ENCODE measurements around the gene CFDP1. TPM values are rescaled to one million over a fixed set of nuclear protein-coding genes. Genes with fewer than 3 reads are reported as not detected.

CFDP1 gene
- total and polyA plus RNA-seq, 2 of the 13 experiments (the other 11 are each of a cell fraction or from before 2014, with no cell fraction given): 78.6 to 153 TPM

- FAIRE-seq: no peak
- WGBS (ENCODE audit: low lambda C conversion rate): 95% methylated on average over 2 of the region's 2 CpGs
These were observed 52.4 kb downstream of the CFDP1 start for GRCh38 chr16:75380870-75381269.

More at GRCh38 chr16:75380870-75381269, 52.4 kb downstream of the CFDP1 start:
- Histone ChIP-seq H3K4me2 (ENCODE audit: low read depth, low read length) (no peak overlapping the region), H2AFZ (ENCODE audit: low read length) (no peak overlapping the region), H3K9me3 (ENCODE audit: low read length) (no peaks in the 10 kb centered on the region), H3K9ac (ENCODE audit: insufficient read depth, low read depth, low read length) (no peak overlapping the region), H3K27ac (ENCODE audit: extremely low read length, insufficient read depth, low read length) (no peak overlapping the region), H3K36me3 (replicated peaks in 1 of 2; ENCODE audit: control insufficient read depth in 1 of 2, insufficient read depth in 2 of 2, low read length in 2 of 2) (peaks cover 12 to 52% of the 10 kb centered on the region in 2 experiments), H3K79me2 (ENCODE audit: insufficient read depth, low read length) (no peaks in the 10 kb centered on the region), H3K27me3 (ENCODE audit: control insufficient read depth in 1 of 2, insufficient read depth in 2 of 2, low read length in 2 of 2) (no peaks in the 10 kb centered on the region), H3K4me1 (ENCODE audit: insufficient read depth, low read length) (peaks cover 13% of the 10 kb centered on the region), H4K20me1 (ENCODE audit: insufficient read depth, low read length) (0 out of 2 replicates have a peak, but pooled peaks cover 3% of the 10 kb centered on the region), H3K4me3 (replicated peaks in 1 of 3; ENCODE audit: insufficient read depth in 1 of 3, low read depth in 2 of 3, low read length in 3 of 3) (no peak overlapping the region)
- DNase-seq (ENCODE audit: low spot score) (no peak), ATAC-seq (no peak)
- BruUV-seq (replicated peaks): no TSS peak
- intact Hi-C loops (cut with micrococcal nuclease; ENCODE audit: unreplicated experiment) (no loop called here), in situ Hi-C loops (cut with HindIII; ENCODE audit: extremely low pct_ligation_motif_present, low pct_unique_long_range_greater_than_20kb) (no loop called here)
- POLR2A ChIA-PET: no interaction called here
- CTCF ChIA-PET (ENCODE audit: low intra/inter-chr PET ratio, low total read pairs): no interaction called here
- TF ChIP-seq MYNN (CRISPR knock-in tag; IDR thresholded peaks at IDR 0.05; ENCODE audit: low read depth) (no peak), ZNF792 (CRISPR knock-in tag; IDR thresholded peaks at IDR 0.05) (no peak), ZNF83 (CRISPR knock-in tag; IDR thresholded peaks at IDR 0.05; ENCODE audit: borderline replicate concordance) (no peak), ZNF12 (CRISPR knock-in tag; IDR thresholded peaks at IDR 0.05) (no peak), ZBTB4 (CRISPR knock-in tag; IDR thresholded peaks at IDR 0.05; ENCODE audit: borderline replicate concordance) (no peak), ATF1 (CRISPR knock-in tag; IDR thresholded peaks at IDR 0.05) (no peak), ZNF496 (CRISPR knock-in tag; IDR thresholded peaks at IDR 0.05; ENCODE audit: insufficient replicate concordance) (no peak), MAF1 (CRISPR knock-in tag; IDR thresholded peaks at IDR 0.05; ENCODE audit: borderline replicate concordance) (no peak), ZNF709 (CRISPR knock-in tag; IDR thresholded peaks at IDR 0.05) (no peak)

All from HepG2 (cell line).